ENCODE results near the gene SIRPB2.

Gene SIRPB2

GRCh38 chr20:1526310-1526709 is 35.1 kb upstream of the SIRPB2 start:
- no peaks in the 10 kb centered on the region for H3K36me3 ChIP-seq (ENCODE audit: control insufficient read depth, insufficient read depth, low read length)
- no peak overlapping the region for H3K9ac ChIP-seq (ENCODE audit: low read depth, low read length)
- H3K9me3 ChIP-seq (ENCODE audit: control insufficient read depth, insufficient read depth, low read length): no peaks in the 10 kb centered on the region
- H3K27me3 ChIP-seq (ENCODE audit: control insufficient read depth, insufficient read depth, low read length): no peaks in the 10 kb centered on the region
- no peaks in the 10 kb centered on the region for H3K4me1 ChIP-seq (ENCODE audit: control insufficient read depth, insufficient read depth, low read length)
- no peak overlapping the region for H3K4me3 ChIP-seq (ENCODE audit: low read depth, low read length)

- H3K4me1 ChIP-seq (ENCODE audit: control insufficient read depth, insufficient read depth, low read length): no peaks in the 10 kb centered on the region
- no peak overlapping the region for H3K9ac ChIP-seq (ENCODE audit: low read depth, low read length)
Observed at GRCh38 chr20:1524004-1524403, 32.8 kb upstream of the SIRPB2 start.

GRCh38 chr20:1517010-1517409 is 25.8 kb upstream of the SIRPB2 start:
- H3K27me3 ChIP-seq (ENCODE audit: control insufficient read depth, insufficient read depth, low read length): no peaks in the 10 kb centered on the region
- H3K9ac ChIP-seq (ENCODE audit: low read depth, low read length): no peak overlapping the region
- no peaks in the 10 kb centered on the region for H3K9me3 ChIP-seq (ENCODE audit: control insufficient read depth, insufficient read depth, low read length)
- peaks cover 2% of the 10 kb centered on the region for H3K4me1 ChIP-seq (ENCODE audit: control insufficient read depth, insufficient read depth, low read length)
- H3K4me3 ChIP-seq (ENCODE audit: low read depth, low read length): no peak overlapping the region
- H3K36me3 ChIP-seq (ENCODE audit: control insufficient read depth, insufficient read depth, low read length): peaks cover 2% of the 10 kb centered on the region

More at GRCh38 chr20:1524004-1524403, 32.8 kb upstream of the SIRPB2 start:
- H3K27me3 ChIP-seq (ENCODE audit: control insufficient read depth, insufficient read depth, low read length): no peaks in the 10 kb centered on the region
- H3K4me3 ChIP-seq (ENCODE audit: low read depth, low read length): no peak overlapping the region
- H3K36me3 ChIP-seq (ENCODE audit: control insufficient read depth, insufficient read depth, low read length): no peaks in the 10 kb centered on the region
- no peaks in the 10 kb centered on the region for H3K9me3 ChIP-seq (ENCODE audit: control insufficient read depth, insufficient read depth, low read length)

GRCh38 chr20:1513801-1514200 is 22.6 kb upstream of the SIRPB2 start:
- H3K36me3 ChIP-seq (ENCODE audit: control insufficient read depth, insufficient read depth, low read length): peaks cover 2% of the 10 kb centered on the region
- no peaks in the 10 kb centered on the region for H3K27me3 ChIP-seq (ENCODE audit: control insufficient read depth, insufficient read depth, low read length)
- H3K4me3 ChIP-seq (ENCODE audit: low read depth, low read length): no peak overlapping the region
- peaks cover 2% of the 10 kb centered on the region for H3K4me1 ChIP-seq (ENCODE audit: control insufficient read depth, insufficient read depth, low read length)
- H3K9me3 ChIP-seq (ENCODE audit: control insufficient read depth, insufficient read depth, low read length): no peaks in the 10 kb centered on the region
- H3K9ac ChIP-seq (ENCODE audit: low read depth, low read length): no peak overlapping the region

- no peaks in the 10 kb centered on the region for H3K4me1 ChIP-seq (ENCODE audit: control insufficient read depth, insufficient read depth, low read length)
- no peak overlapping the region for H3K4me3 ChIP-seq (ENCODE audit: low read depth, low read length)
- no peaks in the 10 kb centered on the region for H3K27me3 ChIP-seq (ENCODE audit: control insufficient read depth, insufficient read depth, low read length)
- no peaks in the 10 kb centered on the region for H3K9me3 ChIP-seq (ENCODE audit: control insufficient read depth, insufficient read depth, low read length)
- H3K36me3 ChIP-seq (ENCODE audit: control insufficient read depth, insufficient read depth, low read length): no peaks in the 10 kb centered on the region
- H3K9ac ChIP-seq (ENCODE audit: low read depth, low read length): no peak overlapping the region
Observed at GRCh38 chr20:1509237-1509636, 18.0 kb upstream of the SIRPB2 start.

- Histone ChIP-seq H3K4me3 (ENCODE audit: low read depth, low read length) (no peak overlapping the region), H3K4me1 (ENCODE audit: control insufficient read depth, insufficient read depth, low read length) (no peaks in the 10 kb centered on the region), H3K27me3 (ENCODE audit: control insufficient read depth, insufficient read depth, low read length) (no peaks in the 10 kb centered on the region), H3K9me3 (ENCODE audit: control insufficient read depth, insufficient read depth, low read length) (no peaks in the 10 kb centered on the region), H3K9ac (ENCODE audit: low read depth, low read length) (no peak overlapping the region), H3K36me3 (ENCODE audit: control insufficient read depth, insufficient read depth, low read length) (no peaks in the 10 kb centered on the region)
Observed at GRCh38 chr20:1508574-1508973, 17.4 kb upstream of the SIRPB2 start.

- H3K9ac ChIP-seq (ENCODE audit: low read depth, low read length): no peak overlapping the region
- H3K9me3 ChIP-seq (ENCODE audit: control insufficient read depth, insufficient read depth, low read length): no peaks in the 10 kb centered on the region
- no peaks in the 10 kb centered on the region for H3K4me1 ChIP-seq (ENCODE audit: control insufficient read depth, insufficient read depth, low read length)
- no peaks in the 10 kb centered on the region for H3K36me3 ChIP-seq (ENCODE audit: control insufficient read depth, insufficient read depth, low read length)
- H3K4me3 ChIP-seq (ENCODE audit: low read depth, low read length): no peak overlapping the region
- H3K27me3 ChIP-seq (ENCODE audit: control insufficient read depth, insufficient read depth, low read length): no peaks in the 10 kb centered on the region
Observed at GRCh38 chr20:1507276-1507675, 16.1 kb upstream of the SIRPB2 start.

GRCh38 chr20:1505871-1506270 is 14.7 kb upstream of the SIRPB2 start:
- Histone ChIP-seq H3K9me3 (ENCODE audit: control insufficient read depth, insufficient read depth, low read length) (no peaks in the 10 kb centered on the region), H3K9ac (ENCODE audit: low read depth, low read length) (no peak overlapping the region), H3K4me1 (ENCODE audit: control insufficient read depth, insufficient read depth, low read length) (peaks cover 4% of the 10 kb centered on the region), H3K36me3 (ENCODE audit: control insufficient read depth, insufficient read depth, low read length) (no peaks in the 10 kb centered on the region), H3K4me3 (ENCODE audit: low read depth, low read length) (no peak overlapping the region), H3K27me3 (ENCODE audit: control insufficient read depth, insufficient read depth, low read length) (peaks cover 2% of the 10 kb centered on the region)

- no peak overlapping the region for H3K4me3 ChIP-seq (ENCODE audit: low read depth, low read length)
- H3K4me1 ChIP-seq (ENCODE audit: control insufficient read depth, insufficient read depth, low read length): peaks cover 4% of the 10 kb centered on the region
- no peak overlapping the region for H3K9ac ChIP-seq (ENCODE audit: low read depth, low read length)
- H3K36me3 ChIP-seq (ENCODE audit: control insufficient read depth, insufficient read depth, low read length): no peaks in the 10 kb centered on the region
- H3K9me3 ChIP-seq (ENCODE audit: control insufficient read depth, insufficient read depth, low read length): no peaks in the 10 kb centered on the region
- peaks cover 2% of the 10 kb centered on the region for H3K27me3 ChIP-seq (ENCODE audit: control insufficient read depth, insufficient read depth, low read length)
Observed at GRCh38 chr20:1505361-1505760, 14.1 kb upstream of the SIRPB2 start.

GRCh38 chr20:1503564-1504227 is 12.5 kb upstream of the SIRPB2 start:
- peaks cover 4% of the 10 kb centered on the region for H3K4me1 ChIP-seq (ENCODE audit: control insufficient read depth, insufficient read depth, low read length)
- H3K9ac ChIP-seq (ENCODE audit: low read depth, low read length): no peak overlapping the region
- H3K4me3 ChIP-seq (ENCODE audit: low read depth, low read length): no peak overlapping the region
- H3K27me3 ChIP-seq (ENCODE audit: control insufficient read depth, insufficient read depth, low read length): peaks cover 5% of the 10 kb centered on the region
- H3K9me3 ChIP-seq (ENCODE audit: control insufficient read depth, insufficient read depth, low read length): no peaks in the 10 kb centered on the region
- H3K36me3 ChIP-seq (ENCODE audit: control insufficient read depth, insufficient read depth, low read length): no peaks in the 10 kb centered on the region

GRCh38 chr20:1500496-1500895 is 9.3 kb upstream of the SIRPB2 start:
- H3K9ac ChIP-seq (ENCODE audit: low read depth, low read length): no peak overlapping the region

GRCh38 chr20:1499528-1500420 is 8.6 kb upstream of the SIRPB2 start:
- no peaks in the 10 kb centered on the region for H3K9me3 ChIP-seq (ENCODE audit: control insufficient read depth, insufficient read depth, low read length)
- no peak overlapping the region for H3K9ac ChIP-seq (ENCODE audit: low read depth, low read length)
- H3K27me3 ChIP-seq (ENCODE audit: control insufficient read depth, insufficient read depth, low read length): peaks cover 5% of the 10 kb centered on the region
- peaks cover 4% of the 10 kb centered on the region for H3K4me1 ChIP-seq (ENCODE audit: control insufficient read depth, insufficient read depth, low read length)
- no peak overlapping the region for H3K4me3 ChIP-seq (ENCODE audit: low read depth, low read length)
- no peaks in the 10 kb centered on the region for H3K36me3 ChIP-seq (ENCODE audit: control insufficient read depth, insufficient read depth, low read length)

More at GRCh38 chr20:1500496-1500895, 9.3 kb upstream of the SIRPB2 start:
- Histone ChIP-seq H3K9me3 (ENCODE audit: control insufficient read depth, insufficient read depth, low read length) (no peaks in the 10 kb centered on the region), H3K36me3 (ENCODE audit: control insufficient read depth, insufficient read depth, low read length) (no peaks in the 10 kb centered on the region), H3K27me3 (ENCODE audit: control insufficient read depth, insufficient read depth, low read length) (peaks cover 5% of the 10 kb centered on the region), H3K4me1 (ENCODE audit: control insufficient read depth, insufficient read depth, low read length) (peaks cover 4% of the 10 kb centered on the region), H3K4me3 (ENCODE audit: low read depth, low read length) (no peak overlapping the region)

Measured in iPS-15b (cell line).